Fibroblast of skin of right quadriceps (primary cell): Measurements from ENCODE around the gene PTPRG.

Experiments
- DNase-seq: peaks from one replicate; pipeline ENCODE4 v3.0.0-alpha.2; 2013

PTPRG gene

GRCh38 chr3:61593446-61594029, 32.2 kb downstream of the PTPRG start:
- no peak for DNase-seq

GRCh38 chr3:61594144-61594963, 33.0 kb downstream of the PTPRG start:
- no peak for DNase-seq

GRCh38 chr3:61594964-61595285, 33.6 kb downstream of the PTPRG start:
- no peak for DNase-seq

GRCh38 chr3:61595288-61595687, 33.9 kb downstream of the PTPRG start:
- no peak for DNase-seq

GRCh38 chr3:61595826-61596225, 34.5 kb downstream of the PTPRG start:
- no peak for DNase-seq

GRCh38 chr3:61597906-61598305, 36.5 kb downstream of the PTPRG start:
- DNase-seq, result no peak

GRCh38 chr3:61600195-61600594, 38.8 kb downstream of the PTPRG start:
- no peak for DNase-seq

- peak; percentile 26 for DNase-seq
Observed at GRCh38 chr3:61601831-61602230, 40.5 kb downstream of the PTPRG start.

- DNase-seq, result no peak
Observed at GRCh38 chr3:61602466-61602865, 41.1 kb downstream of the PTPRG start.

GRCh38 chr3:61605589-61606175, 44.3 kb downstream of the PTPRG start:
- no peak for DNase-seq

- no peak for DNase-seq
Observed at GRCh38 chr3:61606196-61606595, 44.8 kb downstream of the PTPRG start.

- DNase-seq, result no peak
Observed at GRCh38 chr3:61608072-61608471, 46.7 kb downstream of the PTPRG start.

- no peak for DNase-seq
Observed at GRCh38 chr3:61608711-61609110, 47.3 kb downstream of the PTPRG start.

GRCh38 chr3:61610316-61610715, 48.9 kb downstream of the PTPRG start:
- no peak for DNase-seq

GRCh38 chr3:61612211-61613194, 51.1 kb downstream of the PTPRG start:
- DNase-seq, result peak; percentile 51

GRCh38 chr3:61613666-61614065, 52.3 kb downstream of the PTPRG start:
- no peak for DNase-seq

- DNase-seq, result no peak
Observed at GRCh38 chr3:61615643-61616042, 54.3 kb downstream of the PTPRG start.

- no peak for DNase-seq
Observed at GRCh38 chr3:61616586-61616985, 55.2 kb downstream of the PTPRG start.

GRCh38 chr3:61617041-61617440, 55.7 kb downstream of the PTPRG start:
- no peak for DNase-seq

GRCh38 chr3:61617651-61618050, 56.3 kb downstream of the PTPRG start:
- no peak for DNase-seq

- DNase-seq, result no peak
Observed at GRCh38 chr3:61618231-61618630, 56.9 kb downstream of the PTPRG start.

GRCh38 chr3:61618871-61619270, 57.5 kb downstream of the PTPRG start:
- DNase-seq, result no peak

- no peak for DNase-seq
Observed at GRCh38 chr3:61620073-61620472, 58.7 kb downstream of the PTPRG start.
